Testis (tissue), 3 donors: ENCODE results near the gene MFGE8. TPM values are rescaled to one million over a fixed set of nuclear protein-coding genes. Genes with fewer than 3 reads are reported as not detected.

Experiments
- DNase-seq: peaks from one replicate; pipeline ENCODE4 v3.0.0-alpha.2; 2019
- H3K27ac ChIP-seq, 2 donors: fragments of 200-600 bp; sonication (generic); one replicate each; pipeline ENCODE4 v1.5.1; 2019
- H3K27me3 ChIP-seq: fragments of 200-600 bp; sonication (generic); one replicate; pipeline ENCODE4 v1.5.1; 2019
- H3K36me3 ChIP-seq: fragments of 200-600 bp; sonication (generic); one replicate; pipeline ENCODE4 v1.5.1; 2017; ENCODE audit warnings: low read depth; ENCODE audit errors: missing control alignments
- H3K4me1 ChIP-seq: fragments of 200-600 bp; sonication (generic); one replicate; pipeline ENCODE4 v1.5.1; 2019
- H3K4me3 ChIP-seq, 2 donors: fragments of 200-600 bp; sonication (generic); one replicate each; pipeline ENCODE4 v1.5.1; 2017 to 2019
- H3K9me3 ChIP-seq: fragments of 200-600 bp; sonication (generic); one replicate; pipeline ENCODE4 v1.5.1; 2017
- POLR2A ChIP-seq: fragments of 450-650 bp; IDR thresholded peaks from one replicate; pipeline ENCODE4 v1.6.1; 2017; ENCODE audit warnings: antibody characterized with exemption, mild to moderate bottlenecking, moderate library complexity
- WGBS, 2 donors: methylation state at CpG; one replicate each; pipeline ENCODE4 v1.1.5; 2018; 5-methylcytosine and 5-hydroxymethylcytosine counted together
- intact Hi-C: fragments of 100-400 bp; cut with DNase I; formaldehyde crosslinking; loops from one replicate; pipeline ENCODE4 v1.15.1; 2023; ENCODE audit warnings: low total_unique reads
- polyA plus RNA-seq: library from polyadenylated mRNA; stranded (reverse); fragments of 350-450 nt; fragmentation: Illumina TruSeq; extraction: RNeasy Lipid Tissue Mini Kit (QIAGEN cat#74804); gene quantifications from one replicate; pipeline ENCODE4 v1.2.3, GENCODE V29; 2014; ENCODE audit warnings: low read depth, low replicate concordance; ENCODE audit not compliant: insufficient read depth
- total RNA-seq, 2 donors: library from RNA; depleted of rRNA; stranded (reverse); fragments of >200 nt; gene quantifications; one replicate each; pipeline ENCODE4 v1.2.3, GENCODE V29; 2016
- TF ChIP-seq, protein P1 (sequence below), 3 experiments: fragments of 450-650 bp in 2 of 3; fragments of 200-600 bp in 1 of 3; sonication (generic) in 1 of 3; IDR thresholded peaks; one replicate each; pipeline ENCODE4 v1.5.1; 2016 to 2019; ENCODE audit warnings: antibody characterized with exemption in 3 of 3, mild to moderate bottlenecking in 2 of 3, moderate library complexity in 1 of 3

The MFGE8 gene
- total and polyA plus RNA-seq, 3 donors from 2014 or later: 137 to 260 (median 163) TPM

DNA sequence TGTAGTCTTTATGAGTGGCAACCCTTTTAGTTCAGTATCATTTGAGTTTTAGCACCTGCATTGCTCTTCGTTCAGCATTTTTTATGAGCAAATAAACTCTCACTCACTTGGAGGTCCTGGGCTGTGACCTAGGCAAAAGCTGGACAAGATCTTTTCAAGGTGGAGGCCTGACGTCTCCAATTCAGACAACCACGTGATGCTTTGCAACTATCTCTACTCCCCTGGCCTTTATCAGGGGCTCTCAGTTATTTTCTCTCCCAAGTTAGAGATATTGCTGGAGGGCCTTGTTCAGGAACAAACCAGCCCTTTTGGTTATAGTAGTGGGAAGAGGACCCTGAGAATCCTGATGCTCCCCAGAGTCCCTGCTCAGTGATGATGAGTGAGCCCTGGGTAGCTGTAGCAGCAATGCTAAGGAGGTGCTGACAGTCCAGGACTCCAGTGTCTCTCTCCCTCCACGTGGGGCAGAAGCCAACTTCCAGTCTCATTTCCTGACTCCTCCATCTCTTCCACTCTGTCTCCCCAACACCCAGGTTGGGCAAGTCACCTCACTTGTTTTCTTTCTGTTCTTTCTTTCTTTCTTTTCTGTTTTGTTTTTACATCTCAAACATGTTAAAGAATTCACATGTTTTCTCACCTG, 48.2 kb downstream of the MFGE8 start:
- intact Hi-C loops: no loop called here
- no peak for DNase-seq

DNA sequence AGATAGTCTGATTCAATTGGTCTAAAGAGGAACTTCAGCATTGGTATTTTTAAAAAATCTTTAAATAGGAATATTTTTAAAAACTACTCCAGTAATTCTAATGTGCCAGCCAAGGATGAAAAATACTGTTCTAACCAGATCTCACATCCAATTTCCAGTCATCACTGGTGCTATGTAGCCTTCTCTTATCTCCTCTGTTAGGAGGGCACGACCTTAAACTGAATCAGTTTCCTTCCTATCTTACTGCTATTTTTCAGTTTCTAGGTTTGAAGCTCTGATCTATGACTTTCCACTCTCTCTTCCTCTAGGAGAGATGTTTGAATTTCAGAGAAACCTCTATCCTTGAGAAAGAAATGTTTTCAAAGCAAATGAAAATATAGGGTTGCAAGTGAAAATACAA, 49.8 kb downstream of the MFGE8 start:
- no peaks in the 10 kb centered on the region for H3K9me3 ChIP-seq
- WGBS, 2 donors: 65 to 78% methylated on average over 1 of the region's 1 CpG

More for the DNA sequence above, 48.2 kb downstream of the MFGE8 start:
- TF ChIP-seq POLR2A: no peak
- TF ChIP-seq, protein P1, sequence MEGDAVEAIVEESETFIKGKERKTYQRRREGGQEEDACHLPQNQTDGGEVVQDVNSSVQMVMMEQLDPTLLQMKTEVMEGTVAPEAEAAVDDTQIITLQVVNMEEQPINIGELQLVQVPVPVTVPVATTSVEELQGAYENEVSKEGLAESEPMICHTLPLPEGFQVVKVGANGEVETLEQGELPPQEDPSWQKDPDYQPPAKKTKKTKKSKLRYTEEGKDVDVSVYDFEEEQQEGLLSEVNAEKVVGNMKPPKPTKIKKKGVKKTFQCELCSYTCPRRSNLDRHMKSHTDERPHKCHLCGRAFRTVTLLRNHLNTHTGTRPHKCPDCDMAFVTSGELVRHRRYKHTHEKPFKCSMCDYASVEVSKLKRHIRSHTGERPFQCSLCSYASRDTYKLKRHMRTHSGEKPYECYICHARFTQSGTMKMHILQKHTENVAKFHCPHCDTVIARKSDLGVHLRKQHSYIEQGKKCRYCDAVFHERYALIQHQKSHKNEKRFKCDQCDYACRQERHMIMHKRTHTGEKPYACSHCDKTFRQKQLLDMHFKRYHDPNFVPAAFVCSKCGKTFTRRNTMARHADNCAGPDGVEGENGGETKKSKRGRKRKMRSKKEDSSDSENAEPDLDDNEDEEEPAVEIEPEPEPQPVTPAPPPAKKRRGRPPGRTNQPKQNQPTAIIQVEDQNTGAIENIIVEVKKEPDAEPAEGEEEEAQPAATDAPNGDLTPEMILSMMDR (IDR thresholded peaks at IDR 0.05): no peak
- Histone ChIP-seq H3K27me3 (no peaks in the 10 kb centered on the region), H3K4me3 (no peak overlapping the region), H3K27ac (no peak overlapping the region), H3K9me3 (no peaks in the 10 kb centered on the region), H3K36me3 (no peaks in the 10 kb centered on the region), H3K4me1 (no peaks in the 10 kb centered on the region)
- WGBS, 2 donors: 57 to 61% methylated on average over 4 of the region's 4 CpGs

DNA sequence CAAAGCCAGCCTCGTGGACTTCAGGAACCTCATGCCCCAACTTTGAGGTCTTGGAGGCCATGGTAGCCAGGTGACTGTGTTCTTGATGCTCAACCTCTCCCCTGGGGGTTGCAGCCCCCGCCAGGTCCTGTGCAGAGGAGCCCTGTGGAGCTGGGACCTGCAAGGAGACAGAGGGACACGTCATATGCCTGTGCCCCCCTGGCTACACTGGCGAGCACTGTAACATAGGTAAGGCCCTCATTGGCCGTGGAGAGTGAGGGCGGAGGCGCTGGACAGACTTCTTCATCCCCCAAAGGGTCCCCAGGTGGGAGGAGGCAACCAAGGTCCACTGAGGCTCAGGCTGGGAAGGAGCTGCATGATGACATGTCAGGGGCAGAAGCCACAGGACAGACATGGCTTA, 53.0 kb downstream of the MFGE8 start:
- TF ChIP-seq, protein P1 (IDR thresholded peaks at IDR 0.05): no peak
- no peak for TF ChIP-seq POLR2A
- no peaks in the 10 kb centered on the region for H3K27me3 ChIP-seq
- no peaks in the 10 kb centered on the region for H3K9me3 ChIP-seq
- no peak overlapping the region for H3K27ac ChIP-seq
- no peaks in the 10 kb centered on the region for H3K4me1 ChIP-seq
- H3K4me3 ChIP-seq: no peak overlapping the region
- intact Hi-C loops: no loop called here
- WGBS, 2 donors: 84 to 87% methylated on average over 5 to 7 of the region's 7 CpGs
- H3K36me3 ChIP-seq: no peaks in the 10 kb centered on the region
- DNase-seq: no peak

More for the DNA sequence above, 49.8 kb downstream of the MFGE8 start:
- DNase-seq: no peak
- no peaks in the 10 kb centered on the region for H3K4me1 ChIP-seq
- no peaks in the 10 kb centered on the region for H3K36me3 ChIP-seq
- no peak overlapping the region for H3K4me3 ChIP-seq
- intact Hi-C loops: no loop called here
- H3K27ac ChIP-seq: no peak overlapping the region
- no peak for TF ChIP-seq POLR2A
- TF ChIP-seq, protein P1 (IDR thresholded peaks at IDR 0.05): no peak
- no peaks in the 10 kb centered on the region for H3K27me3 ChIP-seq

DNA sequence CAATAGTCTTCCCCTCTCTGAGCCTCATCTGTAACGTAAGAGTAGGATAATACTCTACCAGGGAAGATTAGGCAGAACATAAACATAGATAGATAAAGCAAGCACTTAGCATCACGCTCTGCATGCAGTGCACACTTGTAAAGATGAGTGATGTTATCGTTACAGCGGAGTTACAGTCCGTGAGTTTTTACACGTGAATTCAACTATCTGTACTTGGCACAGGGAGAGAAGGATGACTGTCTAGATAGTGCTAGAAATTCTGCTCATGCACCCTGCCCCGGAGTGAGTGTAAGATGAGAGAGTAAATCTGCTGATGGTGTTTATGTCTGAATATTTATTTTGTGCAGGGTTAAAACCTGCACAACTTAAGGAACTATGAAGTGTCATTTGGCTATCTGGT, 53.6 kb downstream of the MFGE8 start:
- H3K27me3 ChIP-seq: no peaks in the 10 kb centered on the region
- DNase-seq: no peak
- H3K4me3 ChIP-seq: no peak overlapping the region
- no peak for TF ChIP-seq POLR2A
- TF ChIP-seq, protein P1 (IDR thresholded peaks at IDR 0.05): no peak
- 63 to 77% methylated on average over 7 of the region's 7 CpGs for WGBS, 2 donors
- H3K36me3 ChIP-seq: no peaks in the 10 kb centered on the region
- H3K27ac ChIP-seq: no peak overlapping the region
- intact Hi-C loops: no loop called here
- no peaks in the 10 kb centered on the region for H3K4me1 ChIP-seq
- no peaks in the 10 kb centered on the region for H3K9me3 ChIP-seq

DNA sequence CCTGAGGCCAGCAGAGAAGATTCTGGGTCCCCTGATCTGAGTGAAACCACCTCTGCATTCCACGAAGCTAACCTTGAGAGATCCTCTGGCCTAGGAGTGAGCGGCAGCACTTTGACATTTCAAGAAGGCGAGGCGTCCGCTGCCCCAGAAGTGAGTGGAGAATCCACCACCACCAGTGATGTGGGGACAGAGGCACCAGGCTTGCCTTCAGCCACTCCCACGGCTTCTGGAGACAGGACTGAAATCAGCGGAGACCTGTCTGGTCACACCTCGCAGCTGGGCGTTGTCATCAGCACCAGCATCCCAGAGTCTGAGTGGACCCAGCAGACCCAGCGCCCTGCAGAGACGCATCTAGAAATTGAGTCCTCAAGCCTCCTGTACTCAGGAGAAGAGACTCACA, 54.2 kb downstream of the MFGE8 start:
- Histone ChIP-seq H3K9me3 (no peaks in the 10 kb centered on the region), H3K36me3 (no peaks in the 10 kb centered on the region), H3K27me3 (no peaks in the 10 kb centered on the region), H3K4me1 (no peaks in the 10 kb centered on the region), H3K4me3 (no peak overlapping the region), H3K27ac (no peak overlapping the region)
- intact Hi-C loops: no loop called here
- WGBS, 2 donors: 85 to 95% methylated on average over 8 to 11 of the region's 11 CpGs
- TF ChIP-seq POLR2A: no peak
- TF ChIP-seq, protein P1 (IDR thresholded peaks at IDR 0.05): no peak
- DNase-seq: no peak
